HepG2 (cell line): ENCODE data around the gene POLR3H. TPM values are rescaled to one million over a fixed set of nuclear protein-coding genes. Genes with fewer than 3 reads are reported as not detected.

Source experiments
- ARNT2 ChIP-seq: sonication (generic); formaldehyde crosslinking; IDR thresholded peaks from 2 replicates; pipeline ENCODE4 v1.8.0; 2022; ENCODE audit warnings: mild to moderate bottlenecking, low read depth, missing genetic modification reagents, moderate library complexity
- CREBL2 ChIP-seq: sonication (generic); formaldehyde crosslinking; IDR thresholded peaks from 2 replicates; pipeline ENCODE4 v1.8.1; 2023; ENCODE audit warnings: missing genetic modification reagents, mild to moderate bottlenecking, borderline replicate concordance
- GATAD2A ChIP-seq: IDR thresholded peaks from 2 replicates; pipeline ENCODE4 v1.6.1; 2016
- GPN1 ChIP-seq: sonication (generic); formaldehyde crosslinking; IDR thresholded peaks from 2 replicates; pipeline ENCODE4 v1.5.1; 2020; ENCODE audit warnings: missing genetic modification reagents, borderline replicate concordance
- HNF1A ChIP-seq, 2 experiments: sonication (generic) in 1 of 2; formaldehyde crosslinking in 1 of 2; IDR thresholded peaks; 2 replicates each; pipeline versions ENCODE4 v1.4.0 to v1.6.1; 2016 to 2020; ENCODE audit warnings: borderline replicate concordance in 1 of 2, low read depth in 1 of 2, mild to moderate bottlenecking in 1 of 2, missing genetic modification reagents in 1 of 2
- IRF1 ChIP-seq: sonication (generic); formaldehyde crosslinking; IDR thresholded peaks from 2 replicates; pipeline ENCODE4 v1.4.0; 2020; ENCODE audit warnings: low read depth, mild to moderate bottlenecking, missing genetic modification reagents
- JARID2 ChIP-seq: sonication (generic); formaldehyde crosslinking; IDR thresholded peaks from 2 replicates; pipeline ENCODE4 v1.8.1; 2023; ENCODE audit warnings: missing genetic modification reagents, inconsistent platforms; ENCODE audit not compliant: insufficient replicate concordance
- NFYC ChIP-seq: IDR thresholded peaks from 2 replicates; pipeline ENCODE4 v1.6.1; 2016; ENCODE audit warnings: missing genetic modification reagents, missing compliant biosample characterization
- NR2F1 ChIP-seq, 2 experiments: fragments of 450-650 bp in 1 of 2; formaldehyde crosslinking in 1 of 2; IDR thresholded peaks; 2 replicates each; pipeline versions ENCODE4 v1.5.0 to v1.6.1; 2016 to 2020; ENCODE audit warnings: mild to moderate bottlenecking in 1 of 2, missing compliant biosample characterization in 1 of 2, missing genetic modification reagents in 1 of 2, moderate library complexity in 1 of 2
- ZIK1 ChIP-seq: sonication (generic); formaldehyde crosslinking; IDR thresholded peaks from 2 replicates; pipeline ENCODE4 v1.5.0; 2020; ENCODE audit warnings: mild to moderate bottlenecking, low read depth, missing genetic modification reagents, borderline replicate concordance
- ZNF143 ChIP-seq: sonication (generic); formaldehyde crosslinking; IDR thresholded peaks from 2 replicates; pipeline ENCODE4 v1.4.0; 2020; ENCODE audit warnings: missing genetic modification reagents
- ZNF280B ChIP-seq: sonication (generic); formaldehyde crosslinking; IDR thresholded peaks from 2 replicates; pipeline ENCODE4 v1.5.0; 2020; ENCODE audit warnings: missing genetic modification reagents, mild to moderate bottlenecking, borderline replicate concordance
- ZNF414 ChIP-seq: sonication (generic); formaldehyde crosslinking; IDR thresholded peaks from 2 replicates; pipeline ENCODE4 v1.5.0; 2020; ENCODE audit warnings: missing genetic modification reagents
- ZNF710 ChIP-seq: sonication (generic); formaldehyde crosslinking; IDR thresholded peaks from 2 replicates; pipeline ENCODE4 v1.5.0; 2020; ENCODE audit warnings: mild to moderate bottlenecking, missing genetic modification reagents, borderline replicate concordance
- ZNF75D ChIP-seq: sonication (generic); formaldehyde crosslinking; IDR thresholded peaks from 2 replicates; pipeline ENCODE4 v1.8.1; 2023; ENCODE audit warnings: missing genetic modification reagents, mild to moderate bottlenecking, borderline replicate concordance
- ZNF772 ChIP-seq: sonication (generic); formaldehyde crosslinking; IDR thresholded peaks from 2 replicates; pipeline ENCODE4 v1.5.0; 2020; ENCODE audit warnings: mild to moderate bottlenecking, missing genetic modification reagents
- ZNF883 ChIP-seq: sonication (generic); formaldehyde crosslinking; IDR thresholded peaks from 2 replicates; pipeline ENCODE4 v1.5.1; 2020; ENCODE audit warnings: mild to moderate bottlenecking, missing genetic modification reagents; ENCODE audit errors: not compliant biosample characterization
- polyA plus RNA-seq, 8 experiments: library from polyadenylated mRNA; depleted of rRNA in 3 of 8; stranded (reverse) in 7 of 8; unstranded in 1 of 8; fragments of >200 nt; fragmentation: Illumina TruSeq in 4 of 8; extraction: Trizol in 4 of 8; gene quantifications; 2 replicates each; pipeline versions ENCODE4 v1.2.1 to v1.2.3, GENCODE V29; 2011 to 2016; ENCODE audit warnings: low read depth in 4 of 8, missing spikeins in 1 of 8, mixed read lengths in 1 of 8; ENCODE audit not compliant: insufficient read depth in 1 of 8
- total RNA-seq, 5 experiments: library from RNA; depleted of rRNA; stranded (reverse); fragments of >200 nt; fragmentation: Illumina TruSeq; extraction: Trizol; gene quantifications; 2 replicates each; pipeline ENCODE4 v1.2.3, GENCODE V29; 2016; ENCODE audit warnings: low read depth in 1 of 5

The POLR3H gene
- total and polyA plus RNA-seq, 2 of the 13 experiments (the other 11 are each of a cell fraction or from before 2014, with no cell fraction given): 10.3 to 28.6 TPM

GRCh38 chr22:41589391-41590241, 45.3 kb upstream of the POLR3H start, which contains the start of gene PMM1 (continued):
- TF ChIP-seq HNF1A (IDR thresholded peaks at IDR 0.05; ENCODE audit: low read depth) (peak; percentile 38; the same call in 1 of the 2 replicates), HNF1A (CRISPR knock-in tag; IDR thresholded peaks at IDR 0.05; ENCODE audit: borderline replicate concordance) (no peak), ZNF772 (CRISPR knock-in tag) (peak; percentile 47; the same call in 1 of the 2 replicates), ZNF710 (CRISPR knock-in tag) (peak; percentile 60; the same call in 1 of the 2 replicates), ZNF280B (CRISPR knock-in tag) (peak; percentile 20; the same call in 1 of the 2 replicates), GATAD2A (CRISPR knock-in tag) (peak; percentile 19; the same call in 1 of the 2 replicates), NR2F1 (CRISPR knock-in tag; IDR thresholded peaks at IDR 0.05) (no peak), ARNT2 (CRISPR knock-in tag) (no peak), ZNF143 (CRISPR knock-in tag) (peak; percentile 51), CREBL2 (CRISPR knock-in tag) (no peak), GPN1 (no peak), IRF1 (no peak), JARID2 (peak; percentile 24), ZNF883 (CRISPR knock-in tag) (peak; percentile 23), ZNF75D (no peak), ZNF414 (peak; percentile 67), ZIK1 (no peak), NFYC (CRISPR knock-in tag) (peak; percentile 72)
